ENCODE measurements around the gene ZNF69. TPM values are rescaled to one million over a fixed set of nuclear protein-coding genes. Genes with fewer than 3 reads are reported as not detected.
A peak's percentile ranks its signal among the peaks of the same experiment; 100 is the strongest.
"Not testable (repeated sequence)": the region's sequence is repeated elsewhere in the genome, so short reads cannot be mapped to it uniquely, and the experiment has no call there.

The ZNF69 gene
- total RNA-seq, 1 experiment from 2014 or later, result 0.07 TPM

- not testable (repeated sequence) for H3K4me3 ChIP-seq (ENCODE audit: insufficient read depth, low read depth, low read length); H3K27me3 ChIP-seq (ENCODE audit: control insufficient read depth, insufficient read depth, low read length); H3K36me3 ChIP-seq (replicated peaks; ENCODE audit: control insufficient read depth, insufficient read depth, low read length)
- DNase-seq, result peak; percentile 60
These were observed 7.8 kb upstream of the ZNF69 start for GRCh38 chr19:11879687-11880266.

- Histone ChIP-seq H3K36me3 (replicated peaks; ENCODE audit: control insufficient read depth, insufficient read depth, low read length) (no peaks in the 10 kb centered on the region), H3K4me3 (ENCODE audit: insufficient read depth, low read depth, low read length) (no peak overlapping the region), H3K27me3 (ENCODE audit: control insufficient read depth, insufficient read depth, low read length) (peaks cover 2% of the 10 kb centered on the region; the same call in 1 of the 2 replicates)
- DNase-seq, result no peak
These were observed 7.0 kb upstream of the ZNF69 start for GRCh38 chr19:11880598-11880997.

DNA sequence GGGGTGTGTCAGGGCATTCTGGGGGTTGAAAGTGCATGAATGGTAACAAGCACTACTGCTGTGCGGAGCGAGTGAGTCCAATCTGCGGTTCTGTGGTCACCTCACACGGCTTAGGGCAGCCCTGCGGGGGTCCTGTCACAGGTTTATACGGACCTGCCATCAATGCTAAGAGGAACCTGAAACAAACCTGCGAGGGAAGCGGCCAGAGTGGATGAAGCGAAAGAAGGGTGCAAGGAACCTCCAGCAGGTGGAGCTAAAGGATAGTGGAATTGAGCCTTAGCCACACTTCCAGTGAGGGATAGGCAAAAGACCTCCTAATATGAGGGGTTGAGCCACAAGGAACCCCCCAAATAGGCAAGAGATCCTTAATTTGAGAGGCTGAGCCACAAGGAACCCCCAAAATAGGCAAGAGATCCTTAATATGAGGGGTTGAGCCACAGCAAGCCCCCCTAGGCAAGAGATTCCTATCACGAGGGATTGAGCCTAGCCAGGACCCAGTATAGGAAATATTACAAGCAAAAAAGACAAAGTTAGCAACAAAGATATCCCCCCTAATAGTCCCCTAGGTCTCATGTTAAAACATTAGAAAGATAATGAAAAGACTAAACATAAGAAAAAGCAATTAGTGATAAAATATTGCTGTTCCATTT, 6.3 kb upstream of the ZNF69 start:
- DNase-seq, result peak; percentile 80
- Histone ChIP-seq H3K36me3 (replicated peaks; ENCODE audit: control insufficient read depth, insufficient read depth, low read length) (no peaks in the 10 kb centered on the region), H3K27me3 (ENCODE audit: control insufficient read depth, insufficient read depth, low read length) (peaks cover 2% of the 10 kb centered on the region; the same call in 1 of the 2 replicates), H3K4me3 (ENCODE audit: insufficient read depth, low read depth, low read length) (no peak overlapping the region)

- DNase-seq, result no peak
- Histone ChIP-seq H3K4me3 (ENCODE audit: insufficient read depth, low read depth, low read length) (no peak overlapping the region), H3K36me3 (replicated peaks; ENCODE audit: control insufficient read depth, insufficient read depth, low read length) (no peaks in the 10 kb centered on the region), H3K27me3 (ENCODE audit: control insufficient read depth, insufficient read depth, low read length) (peaks cover 2% of the 10 kb centered on the region; the same call in 1 of the 2 replicates)
These were observed 5.0 kb upstream of the ZNF69 start for GRCh38 chr19:11882606-11883005.

DNA sequence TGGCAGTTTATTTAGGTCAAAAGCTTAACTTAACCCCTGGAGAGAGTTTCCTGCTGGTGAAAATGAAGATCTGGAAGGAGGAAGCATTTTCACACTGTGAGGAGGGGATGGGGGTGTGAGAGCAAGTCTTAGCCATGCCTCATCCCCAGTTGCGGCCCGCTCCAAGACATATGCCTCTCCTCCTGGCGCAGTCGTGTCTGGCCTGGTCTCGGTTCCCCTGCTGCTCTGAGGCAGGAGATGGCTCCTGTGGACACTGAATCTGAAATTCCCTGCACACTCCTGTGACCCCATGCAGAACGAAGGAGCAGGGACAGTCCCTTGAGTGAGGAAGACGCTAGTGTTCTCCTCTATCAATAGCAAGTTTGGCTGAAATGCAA, 360 bp upstream of the ZNF69 start:
- H3K36me3 ChIP-seq (replicated peaks; ENCODE audit: control insufficient read depth, insufficient read depth, low read length), result no peaks in the 10 kb centered on the region
- peak; percentile 22 for DNase-seq
- H3K4me3 ChIP-seq (ENCODE audit: insufficient read depth, low read depth, low read length), result no peak overlapping the region
- no peaks in the 10 kb centered on the region for H3K27me3 ChIP-seq (ENCODE audit: control insufficient read depth, insufficient read depth, low read length)

DNA sequence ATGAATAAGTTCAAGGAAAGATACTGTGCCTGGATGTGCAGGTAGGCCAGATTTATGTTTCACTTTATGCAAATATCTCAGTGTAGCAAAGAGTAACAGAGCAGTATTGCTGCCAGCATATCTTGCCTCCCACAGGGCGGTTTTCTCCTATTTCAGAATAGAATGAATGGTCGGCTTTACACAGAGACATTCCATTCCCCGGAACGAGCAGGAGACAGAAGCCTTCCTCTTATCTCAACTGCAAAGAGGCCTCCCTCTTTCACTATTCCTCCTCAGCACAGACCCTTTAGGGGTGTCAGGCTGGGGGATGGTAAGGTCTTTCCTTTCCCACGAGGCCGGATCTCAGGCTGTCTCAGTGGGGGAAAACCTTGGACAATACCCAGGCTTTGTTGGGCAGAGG, 2.3 kb downstream of the ZNF69 start:
- not testable (repeated sequence) for H3K36me3 ChIP-seq (replicated peaks; ENCODE audit: control insufficient read depth, insufficient read depth, low read length); DNase-seq; H3K4me3 ChIP-seq (ENCODE audit: insufficient read depth, low read depth, low read length); H3K27me3 ChIP-seq (ENCODE audit: control insufficient read depth, insufficient read depth, low read length)

DNA sequence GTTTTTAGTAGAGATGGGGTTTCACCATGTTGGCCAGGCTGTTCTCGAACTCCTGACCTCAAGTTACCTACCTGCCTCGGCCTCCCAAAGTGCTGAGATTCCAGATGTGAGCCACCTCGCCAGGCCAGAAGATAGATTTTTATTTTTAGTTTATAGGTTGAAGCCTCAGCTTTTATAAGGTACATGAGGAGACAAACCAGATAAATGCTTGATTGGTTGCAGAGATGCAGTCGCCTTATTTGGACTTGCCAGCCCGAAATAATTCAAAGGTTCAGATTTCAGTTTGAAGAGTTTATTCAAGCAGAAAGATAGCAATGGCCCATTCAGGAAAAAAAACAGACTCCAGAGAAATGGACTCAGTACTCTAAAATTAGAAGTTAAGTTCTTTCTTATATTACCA, 3.1 kb downstream of the ZNF69 start:
- no peak for DNase-seq
- no peak overlapping the region for H3K4me3 ChIP-seq (ENCODE audit: insufficient read depth, low read depth, low read length)
- no peaks in the 10 kb centered on the region for H3K27me3 ChIP-seq (ENCODE audit: control insufficient read depth, insufficient read depth, low read length)
- peaks cover 3% of the 10 kb centered on the region for H3K36me3 ChIP-seq (replicated peaks; ENCODE audit: control insufficient read depth, insufficient read depth, low read length)

DNA sequence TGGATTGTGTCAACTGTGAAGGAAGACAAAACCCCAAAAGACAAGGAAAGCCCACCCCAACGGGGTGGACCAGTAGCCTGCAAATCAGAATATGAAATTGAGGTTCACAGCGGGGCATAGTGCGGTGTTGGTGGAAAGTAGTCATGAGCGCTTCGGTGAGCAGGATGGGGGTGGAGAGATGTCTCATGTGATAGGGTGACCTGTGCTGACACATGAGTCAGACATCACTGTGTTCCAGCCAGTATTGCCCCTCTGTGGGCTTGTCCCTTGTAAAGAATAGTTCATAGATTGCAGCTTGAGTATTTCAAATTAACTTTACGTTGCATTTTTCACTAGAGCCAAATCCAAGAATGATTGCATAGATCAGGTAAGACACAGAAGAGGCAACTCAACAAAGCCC, 7.3 kb downstream of the ZNF69 start:
- DNase-seq, result no peak
- Histone ChIP-seq H3K36me3 (replicated peaks; ENCODE audit: control insufficient read depth, insufficient read depth, low read length) (peaks cover 3% of the 10 kb centered on the region), H3K4me3 (ENCODE audit: insufficient read depth, low read depth, low read length) (no peak overlapping the region), H3K27me3 (ENCODE audit: control insufficient read depth, insufficient read depth, low read length) (no peaks in the 10 kb centered on the region)

DNA sequence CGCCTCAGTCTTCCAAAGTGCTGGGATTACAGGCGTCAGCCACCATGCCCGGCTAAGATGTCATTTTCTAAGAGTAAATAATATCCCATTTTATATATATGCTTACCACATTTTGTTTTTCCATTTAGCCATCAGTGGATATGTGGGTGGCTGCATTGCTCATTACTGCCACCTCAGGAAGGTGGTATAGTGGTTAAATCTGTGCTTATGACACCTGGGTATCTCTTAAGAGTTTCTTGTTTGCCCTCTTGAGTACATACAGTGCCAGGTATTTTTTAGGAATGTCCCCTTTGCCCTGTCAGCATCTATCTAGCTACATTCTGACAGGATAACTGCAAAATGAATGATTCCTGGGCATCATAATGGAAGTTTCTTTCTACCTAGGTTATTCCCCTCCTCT, 14.6 kb downstream of the ZNF69 start:
- peaks cover 19% of the 10 kb centered on the region for H3K36me3 ChIP-seq (replicated peaks; ENCODE audit: control insufficient read depth, insufficient read depth, low read length)
- no peak for DNase-seq

DNA sequence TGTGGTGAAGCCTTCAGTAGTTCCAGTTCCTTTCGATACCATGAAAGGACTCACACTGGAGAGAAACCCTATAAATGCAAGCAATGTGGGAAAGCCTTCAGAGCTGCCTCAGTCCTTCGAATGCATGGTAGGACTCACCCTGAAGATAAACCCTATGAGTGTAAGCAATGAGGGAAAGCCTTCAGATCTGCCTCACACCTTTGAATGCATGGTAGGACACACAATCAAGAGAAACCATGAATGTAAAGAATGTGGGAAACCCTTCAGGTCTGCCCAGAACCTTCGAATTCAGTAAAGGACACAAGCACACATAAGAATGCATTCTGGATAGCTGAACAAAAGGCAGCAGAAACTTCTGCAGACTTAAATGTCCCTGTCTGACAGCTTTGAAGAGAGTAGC, 18.3 kb downstream of the ZNF69 start:
- Histone ChIP-seq H3K27me3 (ENCODE audit: control insufficient read depth, insufficient read depth, low read length) (no peaks in the 10 kb centered on the region), H3K36me3 (replicated peaks; ENCODE audit: control insufficient read depth, insufficient read depth, low read length) (peaks cover 19% of the 10 kb centered on the region), H3K4me3 (ENCODE audit: insufficient read depth, low read depth, low read length) (no peak overlapping the region)
- DNase-seq, result no peak

More for the DNA sequence above, 14.6 kb downstream of the ZNF69 start:
- H3K4me3 ChIP-seq (ENCODE audit: insufficient read depth, low read depth, low read length), result no peak overlapping the region
- no peaks in the 10 kb centered on the region for H3K27me3 ChIP-seq (ENCODE audit: control insufficient read depth, insufficient read depth, low read length)

DNA sequence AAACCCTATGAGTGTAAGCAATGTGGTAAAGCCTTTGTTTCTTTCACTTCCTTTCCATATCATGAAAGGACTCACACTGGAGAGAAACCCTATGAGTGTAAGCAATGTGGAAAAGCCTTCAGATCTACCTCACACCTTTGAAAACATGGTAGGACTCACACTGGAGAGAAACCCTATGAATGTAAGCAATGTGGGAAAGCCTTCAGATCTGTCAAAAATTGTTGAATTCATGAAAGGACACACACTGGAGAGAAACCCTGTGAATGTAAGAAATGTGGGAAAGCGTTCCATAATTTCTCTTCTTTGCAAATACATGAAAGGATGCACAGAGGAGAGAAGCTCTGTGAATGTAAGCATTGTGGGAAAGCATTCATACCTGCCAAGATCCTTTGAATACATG, 24.4 kb downstream of the ZNF69 start:
- not testable (repeated sequence) for DNase-seq; H3K4me3 ChIP-seq (ENCODE audit: insufficient read depth, low read depth, low read length); H3K36me3 ChIP-seq (replicated peaks; ENCODE audit: control insufficient read depth, insufficient read depth, low read length); H3K27me3 ChIP-seq (ENCODE audit: control insufficient read depth, insufficient read depth, low read length)

GRCh38 chr19:11914417-11915051, 27.0 kb downstream of the ZNF69 start:
- H3K4me3 ChIP-seq (ENCODE audit: insufficient read depth, low read depth, low read length); H3K27me3 ChIP-seq (ENCODE audit: control insufficient read depth, insufficient read depth, low read length); H3K36me3 ChIP-seq (replicated peaks; ENCODE audit: control insufficient read depth, insufficient read depth, low read length); DNase-seq: not testable (repeated sequence)

DNA sequence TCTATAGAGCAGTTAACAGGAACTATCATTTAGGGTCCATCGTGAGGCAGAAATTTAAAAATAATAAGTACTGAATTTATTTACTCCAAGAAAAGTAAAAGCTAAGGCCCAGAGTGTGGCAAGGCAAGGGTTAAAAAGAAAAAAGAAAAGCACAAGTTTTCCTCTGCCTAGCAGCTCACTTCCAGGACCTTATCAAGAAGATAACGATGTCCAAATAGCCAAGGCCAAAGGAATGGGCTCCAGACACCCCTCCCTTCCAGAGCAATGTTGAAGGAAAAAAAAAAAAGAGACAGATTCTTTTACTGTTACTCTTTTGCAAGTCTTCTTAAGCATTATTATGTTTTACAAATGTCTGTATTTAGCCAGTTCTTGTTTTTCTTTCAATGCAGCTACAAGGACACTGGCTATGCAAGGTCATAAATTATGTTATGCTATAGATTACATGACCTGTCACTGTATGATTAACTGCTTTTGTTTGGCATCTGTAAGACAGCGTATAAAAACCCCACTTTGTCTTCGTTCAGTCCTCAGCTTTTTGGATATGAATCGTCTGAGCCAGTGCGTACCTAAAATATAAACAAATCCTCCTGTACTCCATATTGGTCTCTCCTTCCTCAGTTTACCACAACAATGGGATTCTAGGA, 34.4 kb downstream of the ZNF69 start:
- Histone ChIP-seq H3K27me3 (ENCODE audit: control insufficient read depth, insufficient read depth, low read length) (no peaks in the 10 kb centered on the region), H3K4me3 (ENCODE audit: insufficient read depth, low read depth, low read length) (no peak overlapping the region), H3K36me3 (replicated peaks; ENCODE audit: control insufficient read depth, insufficient read depth, low read length) (no peaks in the 10 kb centered on the region)
- DNase-seq, result no peak

GRCh38 chr19:11924886-11925650, 37.5 kb downstream of the ZNF69 start, which contains the start of gene ZNF700:
Gene ZNF700, plus strand, starts transcription at chr19:11925107. Its CDS starts 104 bp downstream, at chr19:11925211.
- H3K4me3 ChIP-seq (ENCODE audit: insufficient read depth, low read depth, low read length), result peak within 1 kb of the TSS; percentile 62; the same call in 1 of the 2 replicates
- DNase-seq, result peak; percentile 97
- H3K27me3 ChIP-seq (ENCODE audit: control insufficient read depth, insufficient read depth, low read length), result no peaks in the 10 kb centered on the region
- no peaks in the 10 kb centered on the region; the same call in 1 of the 2 replicates for H3K36me3 ChIP-seq (replicated peaks; ENCODE audit: control insufficient read depth, insufficient read depth, low read length)

Data from H7 (cell line).